ENCODE data around the gene CGB2.
"Not testable (repeated sequence)": the region's sequence is repeated elsewhere in the genome, so short reads cannot be mapped to it uniquely, and the experiment has no call there.

Gene CGB2

GRCh38 chr19:49011194-49011593 lies 20.5 kb upstream of the CGB2 start:
- no peak for DNase-seq

- no peak for DNase-seq
Measured at GRCh38 chr19:49014123-49014869, 17.4 kb upstream of the CGB2 start.

DNA sequence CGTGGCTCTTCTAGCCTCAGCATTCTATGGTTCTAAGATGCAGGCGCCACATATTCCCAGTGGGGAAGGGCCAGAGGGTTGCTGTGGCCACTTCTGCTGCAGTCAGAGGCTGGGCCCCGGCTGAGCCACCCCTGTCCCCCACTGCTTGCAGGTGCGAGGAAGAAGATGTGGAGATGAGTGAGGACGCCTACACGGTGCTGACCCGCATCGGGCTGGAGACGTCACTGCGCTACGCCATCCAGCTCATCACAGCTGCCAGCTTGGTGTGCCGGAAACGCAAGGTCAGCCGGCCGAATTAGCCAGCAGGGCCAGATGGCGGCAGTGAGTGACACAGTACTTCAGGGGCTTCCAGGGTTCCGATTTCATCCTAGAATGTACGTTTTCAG lies 16.8 kb upstream of the CGB2 start:
- DNase-seq, result no peak

DNA sequence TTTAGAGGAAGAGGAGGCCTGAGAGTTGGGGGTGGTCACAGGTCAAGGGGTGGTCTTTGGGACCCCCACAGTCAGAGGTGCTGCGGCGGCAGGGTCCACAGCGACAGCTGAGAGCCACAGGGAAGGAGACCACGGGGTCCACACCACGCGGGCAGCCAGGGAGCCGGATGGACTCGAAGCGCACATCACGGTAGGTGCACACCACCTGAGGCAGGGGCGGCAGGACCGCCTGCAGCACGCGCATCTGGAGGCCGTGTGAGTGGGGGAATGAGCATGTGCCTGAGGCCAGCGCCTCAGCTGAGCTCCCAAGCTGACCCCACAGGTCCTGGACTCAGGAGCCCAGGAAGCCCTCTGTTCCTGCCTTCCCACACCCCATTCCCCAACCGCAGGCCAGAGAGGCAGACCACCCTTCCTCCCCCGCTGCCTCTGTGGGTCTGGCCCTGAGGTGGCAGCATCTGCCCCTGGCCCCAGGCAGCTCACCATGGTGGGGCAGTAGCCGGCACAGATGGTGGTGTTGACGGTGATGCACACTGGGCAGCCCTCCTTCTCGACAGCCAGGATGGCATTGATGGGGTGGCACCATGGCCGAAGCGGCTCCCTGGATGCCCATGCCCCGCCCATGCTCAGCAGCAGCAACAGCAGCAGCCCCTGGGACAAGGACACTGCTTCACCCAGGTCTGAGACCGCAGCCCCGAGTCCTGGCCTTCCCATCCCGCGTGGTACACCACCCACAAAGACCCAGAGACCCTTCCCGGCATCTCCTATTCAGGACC lies 15.4 kb upstream of the CGB2 start:
- DNase-seq, result no peak

DNA sequence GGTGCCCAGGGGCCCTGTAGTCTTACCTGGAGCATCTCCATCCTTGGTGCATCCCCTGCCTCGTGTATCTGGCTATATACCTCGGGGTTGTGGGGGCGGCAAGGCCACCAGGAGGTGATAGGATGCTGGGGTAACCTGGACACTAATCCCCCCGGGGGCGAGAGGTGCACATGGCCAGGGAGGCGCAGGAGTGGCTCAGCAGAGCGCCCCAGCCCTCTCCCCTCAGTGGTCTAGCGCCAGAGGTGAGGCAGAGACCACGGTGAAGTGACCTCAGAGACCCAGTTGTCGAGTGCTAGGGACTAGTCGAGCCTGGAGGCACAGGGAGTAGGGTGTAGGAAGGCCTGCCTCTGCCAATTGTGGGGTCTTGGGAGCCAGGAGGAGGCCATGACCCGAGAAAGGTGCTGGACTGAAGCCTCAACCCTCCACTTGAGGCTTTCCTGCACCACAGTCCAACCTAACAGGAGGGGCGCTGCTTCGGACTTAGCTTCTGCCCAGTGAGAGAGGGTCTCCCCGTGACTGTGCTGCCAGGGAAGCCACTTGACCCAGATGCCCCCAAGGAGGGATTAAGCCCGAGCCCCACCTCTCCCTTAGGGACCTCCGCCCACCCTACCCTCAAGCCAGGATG lies 14.5 kb upstream of the CGB2 start, which contains the start of gene LHB:
Gene LHB, minus strand, starts transcription at position 51 of the 625 bp plus-strand sequence. Its CDS starts 10 bp downstream, at position 41.
- no peak for DNase-seq

- DNase-seq, result peak in 1 of 2 donors; percentile 20
Measured at GRCh38 chr19:49017666-49018351, 13.9 kb upstream of the CGB2 start.

GRCh38 chr19:49018388-49019241 lies 13.1 kb upstream of the CGB2 start:
- not testable (repeated sequence) for DNase-seq

DNA sequence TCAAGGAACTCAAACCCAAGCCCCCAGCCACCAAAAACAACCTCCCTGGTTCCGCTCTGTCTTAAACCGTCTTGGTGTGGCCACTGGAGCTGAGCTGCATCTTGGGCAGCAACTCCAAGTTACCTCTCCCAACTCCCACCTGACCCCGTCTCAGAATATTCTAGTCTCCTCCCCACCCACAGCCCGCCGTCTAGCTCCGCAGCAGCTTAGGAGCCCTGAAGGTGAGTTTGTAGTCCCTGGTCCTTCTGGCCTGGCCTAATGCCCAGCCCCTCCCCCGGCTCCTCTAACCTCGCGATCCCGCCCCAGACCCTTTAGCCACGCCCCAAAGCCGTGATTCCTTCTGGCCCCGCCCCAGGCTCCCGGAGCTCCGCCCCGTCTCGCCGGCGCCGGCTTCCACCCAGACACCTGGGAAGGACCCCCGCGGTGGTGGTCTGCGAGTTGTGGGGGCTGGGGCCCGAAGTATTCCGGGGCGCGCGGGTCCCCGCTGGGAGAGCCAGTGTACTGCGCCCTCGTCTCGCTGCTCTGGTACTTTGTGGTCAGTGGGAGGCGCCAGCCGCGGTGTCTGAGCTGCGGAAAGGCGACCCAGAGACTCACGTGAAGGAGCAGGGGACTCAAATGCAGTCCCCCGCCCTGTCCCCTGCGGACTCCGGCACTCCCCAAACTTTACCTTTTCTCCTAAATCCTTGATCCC lies 12.3 kb upstream of the CGB2 start:
- peak in 1 of 2 donors; percentile 8 for DNase-seq

DNA sequence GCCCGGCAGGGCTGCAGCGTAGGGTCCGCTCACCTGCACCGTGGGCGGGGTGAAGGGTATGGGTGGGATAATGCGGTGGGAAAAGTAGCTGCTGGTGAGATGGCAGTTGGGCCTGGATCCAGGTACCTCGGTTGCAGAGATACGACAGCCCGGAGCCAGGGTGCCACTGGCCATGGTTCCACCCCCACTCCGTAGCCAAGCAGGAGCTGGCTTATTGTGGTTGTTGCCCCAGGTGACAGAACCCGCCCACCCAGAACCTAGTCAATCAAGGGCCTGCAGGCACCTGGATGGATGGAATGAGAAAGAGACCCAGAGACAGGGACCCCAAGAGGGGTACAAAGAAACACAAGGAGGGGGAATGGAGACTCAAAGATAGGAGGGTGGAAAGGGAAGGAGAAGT lies 11.3 kb upstream of the CGB2 start:
- no peak for DNase-seq

DNA sequence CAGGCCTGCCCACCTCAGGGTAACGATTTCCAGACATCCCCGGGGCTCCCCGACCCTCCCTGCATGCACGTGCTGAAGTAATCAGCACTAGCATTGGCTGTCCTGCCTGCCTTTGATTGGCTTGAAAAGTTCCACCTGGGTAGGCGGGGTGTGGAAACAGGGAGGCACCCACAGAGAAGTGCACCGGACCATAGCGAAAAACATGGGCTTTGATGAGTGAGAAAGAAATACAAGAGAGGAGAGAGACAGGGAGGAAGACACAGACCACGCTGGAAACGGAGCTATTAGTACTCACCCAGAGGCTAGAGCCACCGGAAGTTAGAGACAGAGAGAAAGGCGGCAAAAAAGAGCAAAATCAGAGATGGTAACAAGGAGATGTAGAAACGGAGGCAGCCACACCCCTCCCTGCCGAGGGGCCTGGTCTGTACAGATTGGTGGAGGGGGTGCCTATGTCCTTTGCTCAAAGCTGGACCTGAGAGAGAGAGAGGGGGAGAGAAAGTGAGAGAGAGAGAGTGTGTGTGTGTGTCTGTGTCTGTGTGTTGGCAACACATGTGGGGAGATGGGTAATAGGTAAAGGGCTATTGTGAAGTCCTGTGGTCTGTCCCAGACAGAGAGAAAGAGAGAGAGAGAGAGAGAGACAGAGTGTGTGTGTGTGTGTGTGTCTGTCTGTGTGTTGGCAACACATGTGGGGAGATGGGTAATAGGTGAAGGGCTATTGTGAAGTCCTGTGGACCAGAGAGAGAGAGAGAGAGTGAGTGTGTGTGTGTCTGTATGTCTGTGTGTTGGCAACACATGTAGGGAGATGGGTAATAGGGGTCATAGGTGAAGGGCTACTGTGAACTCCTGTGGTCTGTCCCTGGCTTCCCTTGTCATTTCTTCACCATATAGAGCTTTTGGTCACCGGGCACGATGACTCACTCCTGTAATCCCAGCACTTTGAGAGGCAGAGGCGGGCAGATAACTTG lies 10.5 kb upstream of the CGB2 start:
- DNase-seq, result no peak

DNA sequence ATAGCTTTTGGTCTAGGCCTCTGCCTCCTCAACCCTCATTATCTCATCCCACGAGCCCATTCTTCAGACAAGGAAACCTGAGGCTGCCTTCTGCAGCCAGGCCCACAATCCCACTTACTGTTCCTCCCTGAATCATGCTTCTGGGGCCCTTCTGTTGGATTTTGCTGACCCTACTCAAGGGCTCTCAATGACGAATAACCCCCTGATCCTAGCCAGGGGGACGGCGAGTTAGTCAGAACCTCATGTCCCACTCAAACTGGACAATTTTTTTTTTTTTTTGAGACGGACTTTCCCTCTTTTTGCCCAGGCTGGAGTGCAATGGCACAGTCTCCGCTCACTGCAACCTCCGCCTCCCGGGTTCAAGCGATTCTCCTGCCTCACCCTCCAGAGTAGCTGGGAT lies 9.6 kb upstream of the CGB2 start:
- no peak for DNase-seq

DNA sequence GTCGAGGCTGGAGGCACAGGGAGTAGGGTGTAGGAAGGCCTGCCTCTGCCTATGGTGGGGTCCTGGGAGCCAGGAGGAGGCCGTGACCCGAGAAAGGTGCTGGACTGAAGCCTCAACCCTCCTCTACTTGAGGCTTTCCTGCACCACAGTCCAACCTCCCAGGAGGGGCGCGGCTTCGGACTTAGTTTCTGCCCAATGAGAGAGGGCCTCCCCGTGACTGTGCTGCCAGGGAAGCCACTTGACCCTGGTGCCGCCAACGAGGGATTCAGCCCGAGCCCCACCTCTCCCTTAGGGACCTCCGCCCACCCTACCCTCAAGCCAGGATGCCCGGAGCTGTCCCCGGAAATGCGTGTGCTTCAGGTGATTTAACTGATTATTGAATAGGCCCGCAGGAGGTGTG lies 7.5 kb upstream of the CGB2 start, which contains the start of gene CGB3:
Gene CGB3, minus strand, starts transcription at position 101 of the 400 bp plus-strand sequence. CDS start 362 bp downstream, outside the sequence.
- DNase-seq, result not testable (repeated sequence)

GRCh38 chr19:49025088-49025487 lies 6.6 kb upstream of the CGB2 start:
- DNase-seq, result not testable (repeated sequence)

- not testable (repeated sequence) for DNase-seq
Measured at GRCh38 chr19:49025599-49025998, 6.1 kb upstream of the CGB2 start.

DNA sequence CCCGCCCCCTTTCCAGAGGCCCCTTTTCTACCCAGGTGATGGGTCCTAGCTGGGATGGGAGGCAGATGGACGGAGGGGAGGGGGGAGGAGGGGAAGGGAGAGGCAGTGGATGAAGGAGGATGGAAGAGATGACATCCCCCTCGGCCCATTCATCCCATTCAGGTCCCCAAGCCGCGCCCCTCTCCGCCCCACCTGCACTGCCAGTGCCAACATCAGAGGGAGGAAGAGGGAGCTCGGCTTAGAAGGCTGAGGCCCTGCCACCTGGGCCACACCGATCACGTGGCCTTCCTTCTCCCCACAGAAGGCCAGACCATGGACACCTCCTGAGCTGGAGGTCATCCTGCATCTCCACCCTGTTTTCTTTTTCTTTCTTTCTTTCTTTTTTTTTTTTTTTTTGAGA lies 3.0 kb upstream of the CGB2 start:
- not testable (repeated sequence) for DNase-seq

DNA sequence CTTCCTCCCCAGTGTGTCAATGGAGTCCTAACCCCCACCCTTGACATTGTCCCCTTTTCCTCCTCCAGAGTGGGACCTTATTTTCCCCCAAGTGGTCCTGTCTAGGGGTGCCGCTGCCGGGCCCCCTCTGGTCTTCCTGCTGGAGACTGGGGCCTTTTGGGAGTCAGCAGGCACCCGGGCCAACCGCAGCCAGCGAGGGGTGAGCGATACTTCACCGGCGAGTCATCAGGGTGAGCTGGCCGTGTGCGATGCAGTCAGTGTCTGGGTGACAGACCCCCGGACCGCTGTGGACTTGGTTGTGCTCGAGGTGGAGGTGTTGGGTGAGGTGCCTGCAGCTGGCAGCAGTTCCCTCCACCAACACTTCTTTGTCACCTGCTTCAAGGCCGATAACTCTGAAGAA lies 1.9 kb upstream of the CGB2 start:
- not testable (repeated sequence) for DNase-seq

GRCh38 chr19:49030323-49030722 lies 1.4 kb upstream of the CGB2 start:
- not testable (repeated sequence) for DNase-seq

- DNase-seq, result not testable (repeated sequence)
Measured at GRCh38 chr19:49036815-49037214, 5.1 kb downstream of the CGB2 start, which contains the start of gene CGB1. Gene CGB1, minus strand, starts transcription at chr19:49036895. Its CDS starts 184 bp downstream, at chr19:49036711.

- DNase-seq, result not testable (repeated sequence)
Measured at GRCh38 chr19:49038111-49038510, 6.4 kb downstream of the CGB2 start.
